OCI-LY7 (cell line): ENCODE results near the gene SLBP.

Source experiments
- EZH2phosphoT487 ChIP-seq: fragments of 200-600 bp; sonication (generic); IDR thresholded peaks from 2 replicates; pipeline ENCODE4 v1.6.1; 2018; ENCODE audit warnings: low read depth, borderline replicate concordance, mild to moderate bottlenecking, mixed run types, antibody characterized with exemption, low read length, moderate library complexity, mixed read lengths
- TF ChIP-seq, protein P1 (sequence below): fragments of 200-600 bp; sonication (generic); conservative IDR thresholded peaks from 2 replicates; pipeline ENCODE4 v1.5.1; 2014; ENCODE audit warnings: mild to moderate bottlenecking, antibody characterized with exemption, low read length, moderate library complexity, mixed read lengths

DNA sequence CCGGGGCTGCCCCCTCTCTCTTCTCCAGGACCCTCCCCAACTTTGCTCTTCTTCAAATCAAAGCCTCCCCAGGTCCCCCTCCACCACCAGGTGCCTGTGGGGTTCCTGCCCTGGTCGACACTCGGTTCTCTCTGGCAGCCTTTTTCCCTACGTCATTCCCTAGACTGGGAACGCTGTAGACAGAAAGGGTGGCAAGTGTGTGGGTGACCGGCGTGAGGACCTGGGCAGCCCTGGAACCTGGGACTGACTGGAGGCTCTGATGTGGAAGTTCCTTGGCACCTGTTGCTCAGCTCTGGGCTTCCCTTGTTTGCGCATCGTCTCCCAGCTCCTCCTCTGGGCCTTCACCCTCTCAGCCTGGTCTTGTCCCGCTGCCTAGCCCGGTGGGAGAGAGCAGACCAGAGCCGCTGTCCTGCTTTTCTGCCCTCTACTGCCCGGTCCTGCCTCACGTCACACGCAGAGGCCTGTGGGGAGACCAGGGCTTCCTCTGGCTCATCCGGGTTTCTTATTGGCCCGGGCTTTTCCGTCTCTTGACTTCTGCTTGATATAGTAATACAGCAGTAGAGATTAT, 10.5 kb upstream of the SLBP start:
- TF ChIP-seq, protein P1, sequence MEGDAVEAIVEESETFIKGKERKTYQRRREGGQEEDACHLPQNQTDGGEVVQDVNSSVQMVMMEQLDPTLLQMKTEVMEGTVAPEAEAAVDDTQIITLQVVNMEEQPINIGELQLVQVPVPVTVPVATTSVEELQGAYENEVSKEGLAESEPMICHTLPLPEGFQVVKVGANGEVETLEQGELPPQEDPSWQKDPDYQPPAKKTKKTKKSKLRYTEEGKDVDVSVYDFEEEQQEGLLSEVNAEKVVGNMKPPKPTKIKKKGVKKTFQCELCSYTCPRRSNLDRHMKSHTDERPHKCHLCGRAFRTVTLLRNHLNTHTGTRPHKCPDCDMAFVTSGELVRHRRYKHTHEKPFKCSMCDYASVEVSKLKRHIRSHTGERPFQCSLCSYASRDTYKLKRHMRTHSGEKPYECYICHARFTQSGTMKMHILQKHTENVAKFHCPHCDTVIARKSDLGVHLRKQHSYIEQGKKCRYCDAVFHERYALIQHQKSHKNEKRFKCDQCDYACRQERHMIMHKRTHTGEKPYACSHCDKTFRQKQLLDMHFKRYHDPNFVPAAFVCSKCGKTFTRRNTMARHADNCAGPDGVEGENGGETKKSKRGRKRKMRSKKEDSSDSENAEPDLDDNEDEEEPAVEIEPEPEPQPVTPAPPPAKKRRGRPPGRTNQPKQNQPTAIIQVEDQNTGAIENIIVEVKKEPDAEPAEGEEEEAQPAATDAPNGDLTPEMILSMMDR, result no peak
- no peak for TF ChIP-seq EZH2phosphoT487
